PC-3 (cell line): ENCODE results near the gene DMAC2.

Experiments used
- CTCF ChIP-seq: fragments of 300-600 bp; sonication (generic); conservative IDR thresholded peaks from 2 replicates; pipeline ENCODE4 v1.5.1; 2017; ENCODE audit warnings: antibody characterized with exemption, low read depth, mild to moderate bottlenecking, low read length
- EZH2 ChIP-seq: fragments of 300-600 bp; sonication (generic); IDR thresholded peaks from one replicate; pipeline ENCODE4 v1.6.1; 2017; ENCODE audit warnings: antibody characterized with exemption, mild to moderate bottlenecking, low read length; ENCODE audit not compliant: unreplicated experiment
- EZH2phosphoT487 ChIP-seq: fragments of 300-600 bp; sonication (generic); IDR thresholded peaks from 2 replicates; pipeline ENCODE4 v1.6.1; 2018; ENCODE audit warnings: mild to moderate bottlenecking, antibody characterized with exemption, low read length, borderline replicate concordance

GRCh38 chr19:41437944-41438574 is 1.7 kb downstream of the DMAC2 start:
- TF ChIP-seq EZH2 (no peak), EZH2phosphoT487 (no peak), CTCF (no peak)
